TTC549 (cell line): ENCODE measurements around the gene MXI1.

Experiments used
- FAIRE-seq: peaks from 2 replicates; lab custom pipeline; 2012; peaks lifted over from hg19 to GRCh38; lab: Jason Lieb, UNC

Gene MXI1

GRCh38 chr10:110207011-110207804 lies at the start of gene MXI1:
TSS of gene MXI1 (plus strand) at chr10:110207605. CDS start at chr10:110207809, 204 bp downstream.
- no peak for FAIRE-seq

GRCh38 chr10:110158051-110159005 lies 49.1 kb upstream of the MXI1 start:
- no peak for FAIRE-seq

- no peak for FAIRE-seq
Measured at GRCh38 chr10:110160081-110160480, 47.3 kb upstream of the MXI1 start.

GRCh38 chr10:110160522-110160921 lies 46.9 kb upstream of the MXI1 start:
- no peak for FAIRE-seq

GRCh38 chr10:110162741-110163145 lies 44.7 kb upstream of the MXI1 start:
- no peak for FAIRE-seq

- FAIRE-seq = no peak
Measured at GRCh38 chr10:110163192-110163773, 44.1 kb upstream of the MXI1 start.

- no peak for FAIRE-seq
Measured at GRCh38 chr10:110163841-110164240, 43.6 kb upstream of the MXI1 start.

- no peak for FAIRE-seq
Measured at GRCh38 chr10:110165239-110165638, 42.2 kb upstream of the MXI1 start.

- no peak for FAIRE-seq
Measured at GRCh38 chr10:110167149-110167548, 40.3 kb upstream of the MXI1 start.

- FAIRE-seq = no peak
Measured at GRCh38 chr10:110168601-110169481, 38.6 kb upstream of the MXI1 start.

- FAIRE-seq = no peak
Measured at GRCh38 chr10:110169586-110169985, 37.8 kb upstream of the MXI1 start.

GRCh38 chr10:110170142-110170971 lies 37.0 kb upstream of the MXI1 start:
- no peak for FAIRE-seq

GRCh38 chr10:110171032-110171431 lies 36.4 kb upstream of the MXI1 start:
- FAIRE-seq = no peak

- FAIRE-seq = no peak
Measured at GRCh38 chr10:110172155-110172554, 35.2 kb upstream of the MXI1 start.

- FAIRE-seq = no peak
Measured at GRCh38 chr10:110174201-110174600, 33.2 kb upstream of the MXI1 start.

- no peak for FAIRE-seq
Measured at GRCh38 chr10:110174816-110175215, 32.6 kb upstream of the MXI1 start.

- FAIRE-seq = no peak
Measured at GRCh38 chr10:110175406-110175805, 32.0 kb upstream of the MXI1 start.

GRCh38 chr10:110176141-110177030 lies 31.0 kb upstream of the MXI1 start:
- no peak for FAIRE-seq

GRCh38 chr10:110179220-110179619 lies 28.2 kb upstream of the MXI1 start:
- no peak for FAIRE-seq

- no peak for FAIRE-seq
Measured at GRCh38 chr10:110181451-110181850, 26.0 kb upstream of the MXI1 start.
